Cardiac fibroblast (primary cell): ENCODE data around the gene STX8.
A peak's percentile ranks its signal among the peaks of the same experiment; 100 is the strongest.

Source experiments
- DNase-seq, 2 donors: peaks; one replicate each; pipeline versions ENCODE4 v3.0.0 to v3.0.0-alpha.2; 2010; ENCODE audit warnings: low read depth in 2 of 2
- H3K4me3 ChIP-seq, 2 donors: replicated peaks in 1 of 2; 1 replicate in 1 of 2; 2 replicates in 1 of 2; pipeline ENCODE4 v1.5.1; 2011; ENCODE audit warnings: low read depth in 2 of 2, low read length in 2 of 2, mild to moderate bottlenecking in 2 of 2, moderate library complexity in 1 of 2
- CTCF ChIP-seq: IDR thresholded peaks from one replicate; pipeline ENCODE4 v1.5.1; 2011; ENCODE audit warnings: low read depth, mild to moderate bottlenecking, low read length, inconsistent platforms

The STX8 gene

GRCh38 chr17:9370467-9370866 is 205.2 kb downstream of the STX8 start:
- no peak for TF ChIP-seq CTCF
- peak; percentile 45 to 85 for DNase-seq
- H3K4me3 ChIP-seq: no peak overlapping the region

- TF ChIP-seq CTCF: no peak
- no peak overlapping the region for H3K4me3 ChIP-seq
- peak in 1 of 2 donors; percentile 27 for DNase-seq
Measured at GRCh38 chr17:9368631-9369030, 207.0 kb downstream of the STX8 start.

- no peak for TF ChIP-seq CTCF
- no peak overlapping the region for H3K4me3 ChIP-seq
- no peak for DNase-seq
Measured at GRCh38 chr17:9367156-9367555, 208.5 kb downstream of the STX8 start.

DNA sequence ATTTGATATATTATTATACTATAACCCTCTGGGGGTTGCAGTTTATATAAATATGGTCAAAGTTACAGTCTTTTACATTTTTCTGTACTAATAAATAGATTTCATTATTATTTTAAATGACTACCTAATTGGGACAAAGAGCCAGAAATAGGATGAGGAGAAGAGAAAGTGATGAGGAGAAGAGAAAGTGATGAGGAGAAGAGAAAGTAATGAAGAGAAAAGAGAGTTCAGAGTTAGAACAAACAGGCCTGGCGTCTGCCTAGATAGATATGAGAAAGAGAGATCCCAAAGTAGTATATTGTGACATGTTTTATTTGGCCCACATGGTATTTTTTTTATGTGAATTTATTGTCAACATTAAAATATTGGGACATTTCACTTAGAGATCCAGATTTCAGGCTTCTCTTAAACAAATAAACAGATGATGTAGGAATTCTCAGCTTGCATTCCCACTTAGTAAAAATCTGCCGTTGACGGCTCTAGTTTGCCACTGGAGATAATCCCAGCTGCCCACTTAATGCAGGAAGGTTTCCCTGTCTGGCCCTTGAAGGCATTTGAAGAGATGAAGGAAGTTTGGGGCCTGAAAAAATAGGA is 210.7 kb downstream of the STX8 start:
- no peak for DNase-seq
- no peak for TF ChIP-seq CTCF
- H3K4me3 ChIP-seq: no peak overlapping the region

- DNase-seq: peak; percentile 28 to 58
- TF ChIP-seq CTCF: no peak
- H3K4me3 ChIP-seq: no peak overlapping the region
Measured at GRCh38 chr17:9363440-9364350, 211.9 kb downstream of the STX8 start.

GRCh38 chr17:9361188-9361955 is 214.2 kb downstream of the STX8 start:
- TF ChIP-seq CTCF: no peak
- DNase-seq: peak; percentile 74 to 91
- H3K4me3 ChIP-seq: no peak overlapping the region
